GM12865 (cell line): ENCODE measurements around the gene GLI2.

Source experiments
- DNase-seq: peaks from one replicate; pipeline ENCODE4 v3.0.0; 2010; ENCODE audit warnings: low read depth
- H3K4me3 ChIP-seq: 2 replicates; pipeline ENCODE4 v1.5.1; 2011; ENCODE audit warnings: mild to moderate bottlenecking, low read depth, low read length, control low read depth
- CTCF ChIP-seq: IDR thresholded peaks from 2 replicates; pipeline ENCODE4 v1.5.1; 2011; ENCODE audit warnings: low read length, control low read depth, low read depth, inconsistent platforms; ENCODE audit not compliant: insufficient read depth; ENCODE audit errors: missing control alignments

The GLI2 gene

DNA sequence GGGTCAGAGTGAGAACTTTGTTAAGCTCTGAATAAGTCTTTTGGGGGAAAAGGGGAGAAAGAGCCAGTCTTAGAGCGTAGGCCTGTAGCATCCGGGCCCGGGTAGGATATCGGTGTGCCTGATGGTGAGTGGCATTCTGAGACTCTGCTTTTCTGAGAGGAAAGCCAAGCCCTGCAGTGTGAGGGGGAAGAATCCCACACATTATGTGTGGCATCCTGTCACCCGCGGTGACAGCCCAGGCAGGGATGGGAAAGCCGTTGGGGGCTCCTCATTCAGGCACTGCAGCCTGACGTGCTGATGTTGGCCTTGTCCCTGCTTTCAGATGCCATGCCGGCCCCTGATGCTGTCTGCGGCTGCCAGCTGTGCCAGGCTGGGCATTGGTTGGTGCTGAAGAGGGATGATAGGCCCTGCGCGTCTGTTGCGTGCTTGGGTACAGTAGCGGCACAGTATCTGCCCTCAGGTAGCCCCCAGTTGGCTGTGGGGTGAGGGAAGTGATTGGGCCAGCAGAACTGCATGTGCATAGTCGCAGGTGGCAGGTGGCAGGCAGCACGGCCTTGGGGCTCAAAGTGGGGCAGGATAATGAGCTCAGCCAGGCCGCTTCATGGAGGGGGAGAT lies 37.6 kb downstream of the GLI2 start:
- H3K4me3 ChIP-seq = no peak overlapping the region
- no peak for DNase-seq
- TF ChIP-seq CTCF = no peak

- no peak for TF ChIP-seq CTCF
- no peak for DNase-seq
- H3K4me3 ChIP-seq = no peak overlapping the region
Measured at GRCh38 chr2:120774557-120775160, 39.0 kb downstream of the GLI2 start.

- TF ChIP-seq CTCF = no peak
- H3K4me3 ChIP-seq = no peak overlapping the region
- no peak for DNase-seq
Measured at GRCh38 chr2:120775194-120775593, 39.5 kb downstream of the GLI2 start.

DNA sequence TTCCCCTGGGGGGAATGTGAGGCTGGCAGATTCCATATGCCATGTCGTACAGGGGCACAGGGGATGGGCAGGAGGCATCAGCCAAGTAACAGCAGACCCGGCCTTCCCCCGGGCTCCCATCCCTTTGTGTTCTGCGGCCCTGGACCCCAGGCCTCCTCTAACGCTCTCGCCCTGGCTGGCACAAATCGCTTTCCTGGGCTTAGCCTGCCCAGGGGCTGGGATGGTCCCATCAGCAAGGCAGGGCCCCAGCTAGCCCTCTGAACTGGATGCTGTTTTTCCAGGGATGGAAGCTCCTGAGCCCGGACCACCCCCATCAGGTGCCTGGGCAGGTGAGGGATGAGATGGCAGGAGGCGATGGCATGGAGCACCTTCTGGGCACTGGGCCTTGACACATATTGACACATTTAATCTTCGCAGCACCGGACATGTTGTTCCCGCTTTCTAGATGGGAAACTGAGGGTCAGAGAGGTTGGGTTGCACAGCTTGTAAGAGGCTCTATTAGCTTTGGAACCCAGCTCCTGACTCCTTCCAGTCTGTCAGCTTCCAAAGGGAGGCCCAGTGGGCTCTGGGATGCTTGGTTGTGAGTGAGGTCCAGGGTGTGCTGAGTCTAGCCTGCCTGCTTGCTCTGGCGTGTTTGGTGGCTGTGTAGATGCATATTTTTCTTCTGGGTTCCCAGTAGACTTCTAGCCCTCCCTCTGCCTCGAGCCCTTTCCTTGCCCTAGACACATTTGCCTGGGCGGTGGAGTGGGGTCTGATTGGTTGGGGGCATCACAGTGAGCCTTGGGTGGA lies 40.3 kb downstream of the GLI2 start:
- no peak for DNase-seq
- H3K4me3 ChIP-seq = no peak overlapping the region
- no peak for TF ChIP-seq CTCF

GRCh38 chr2:120776649-120777048 lies 41.0 kb downstream of the GLI2 start:
- TF ChIP-seq CTCF = no peak
- no peak for DNase-seq
- H3K4me3 ChIP-seq = no peak overlapping the region

GRCh38 chr2:120777170-120777751 lies 41.6 kb downstream of the GLI2 start:
- no peak overlapping the region for H3K4me3 ChIP-seq
- DNase-seq = no peak
- no peak for TF ChIP-seq CTCF
